DOHH2 (cell line): Measurements from ENCODE around the gene LAIR1.

Source experiments
- H3F3A ChIP-seq: fragments of 200-600 bp; sonication (generic), shearing (Covaris generic); 2 replicates; pipeline ENCODE4 v1.6.0; 2016; ENCODE audit warnings: antibody characterized with exemption, mild to moderate bottlenecking; ENCODE audit not compliant: control insufficient read depth, insufficient read depth
- H3K27ac ChIP-seq: fragments of 200-600 bp; sonication (generic); 2 replicates; pipeline ENCODE4 v1.5.1; 2014; ENCODE audit warnings: low read depth, mild to moderate bottlenecking, low read length, moderate library complexity
- H3K27me3 ChIP-seq: fragments of 200-600 bp; sonication (generic); 2 replicates; pipeline ENCODE4 v1.6.1; 2014; ENCODE audit warnings: mild to moderate bottlenecking, low read length, mixed read lengths; ENCODE audit not compliant: control insufficient read depth
- H3K36me3 ChIP-seq: fragments of 200-600 bp; sonication (generic); 2 replicates; pipeline ENCODE4 v1.6.1; 2014; ENCODE audit warnings: mild to moderate bottlenecking, low read length, moderate library complexity, mixed read lengths; ENCODE audit not compliant: control insufficient read depth
- H3K4me1 ChIP-seq: fragments of 200-600 bp; sonication (generic); 2 replicates; pipeline ENCODE4 v1.6.1; 2014; ENCODE audit warnings: mild to moderate bottlenecking, low read length, mixed read lengths; ENCODE audit not compliant: control insufficient read depth
- H3K4me2 ChIP-seq: fragments of 200-600 bp; sonication (generic); 2 replicates; pipeline ENCODE4 v1.6.0; 2014; ENCODE audit warnings: mild to moderate bottlenecking, low read length, moderate library complexity
- H3K4me3 ChIP-seq: fragments of 200-600 bp; sonication (generic); 2 replicates; pipeline ENCODE4 v1.5.1; 2014; ENCODE audit warnings: mild to moderate bottlenecking, low read length, mixed read lengths
- H3K79me2 ChIP-seq: fragments of 200-600 bp; sonication (generic); 2 replicates; pipeline ENCODE4 v1.6.1; 2014; ENCODE audit warnings: mild to moderate bottlenecking, low read length, mixed read lengths; ENCODE audit not compliant: control insufficient read depth
- H3K9me2 ChIP-seq: fragments of 200-600 bp; sonication (generic); replicated peaks from 2 replicates; pipeline ENCODE4 v1.6.1; 2014; ENCODE audit warnings: mild to moderate bottlenecking, low read length, mixed read lengths; ENCODE audit not compliant: control insufficient read depth
- H3K9me3 ChIP-seq: fragments of 200-600 bp; sonication (generic); 2 replicates; pipeline ENCODE4 v1.6.1; 2014; ENCODE audit warnings: antibody characterized with exemption, low read length, mixed read lengths; ENCODE audit not compliant: control insufficient read depth, insufficient read depth
- H4K20me1 ChIP-seq: fragments of 200-600 bp; sonication (generic); 2 replicates; pipeline ENCODE4 v1.6.0; 2014; ENCODE audit warnings: low read depth, mild to moderate bottlenecking, antibody characterized with exemption, low read length, moderate library complexity; ENCODE audit not compliant: control insufficient read depth, insufficient read depth
- CTCF ChIP-seq: fragments of 200-600 bp; sonication (generic); IDR thresholded peaks from one replicate; pipeline ENCODE4 v1.5.1; 2014; ENCODE audit warnings: antibody characterized with exemption, mild to moderate bottlenecking, low read depth, low read length; ENCODE audit not compliant: poor library complexity, severe bottlenecking
- EZH2phosphoT487 ChIP-seq: fragments of 200-600 bp; sonication (generic); IDR thresholded peaks from 2 replicates; pipeline ENCODE4 v1.6.1; 2017; ENCODE audit warnings: borderline replicate concordance, mild to moderate bottlenecking, antibody characterized with exemption, low read length, moderate library complexity, mixed read lengths

Gene LAIR1

GRCh38 chr19:54335979-54336892 is 28.5 kb downstream of the LAIR1 start:
- Histone ChIP-seq H3K4me2 (no peak overlapping the region), H3K36me3 (no peaks in the 10 kb centered on the region), H3K27ac (no peak overlapping the region), H3K9me2 (no peaks in the 10 kb centered on the region), H3K4me1 (peaks cover 8% of the 10 kb centered on the region), H4K20me1 (no peaks in the 10 kb centered on the region), H3K79me2 (no peaks in the 10 kb centered on the region), H3F3A (no peaks in the 10 kb centered on the region), H3K9me3 (no peaks in the 10 kb centered on the region), H3K4me3 (no peak overlapping the region), H3K27me3 (peaks cover 36% of the 10 kb centered on the region)
- TF ChIP-seq EZH2phosphoT487, result no peak
- no peak for TF ChIP-seq CTCF

GRCh38 chr19:54335164-54335563 is 29.6 kb downstream of the LAIR1 start:
- no peak overlapping the region for H3K4me3 ChIP-seq
- peaks cover 7% of the 10 kb centered on the region for H3K4me1 ChIP-seq
- no peaks in the 10 kb centered on the region for H3K9me2 ChIP-seq
- H3K79me2 ChIP-seq, result no peaks in the 10 kb centered on the region
- no peaks in the 10 kb centered on the region for H3K36me3 ChIP-seq
- H3K27ac ChIP-seq, result no peak overlapping the region
- peaks cover 30% of the 10 kb centered on the region for H3K27me3 ChIP-seq
- TF ChIP-seq EZH2phosphoT487 (no peak), CTCF (no peak)
- H3K4me2 ChIP-seq, result no peak overlapping the region
- H3K9me3 ChIP-seq, result no peaks in the 10 kb centered on the region
- H3F3A ChIP-seq, result no peaks in the 10 kb centered on the region
- H4K20me1 ChIP-seq, result no peaks in the 10 kb centered on the region

GRCh38 chr19:54333586-54334298 is 31.0 kb downstream of the LAIR1 start:
- no peaks in the 10 kb centered on the region for H4K20me1 ChIP-seq
- H3K9me2 ChIP-seq, result no peaks in the 10 kb centered on the region
- H3K36me3 ChIP-seq, result no peaks in the 10 kb centered on the region
- H3K27me3 ChIP-seq, result peaks cover 20% of the 10 kb centered on the region
- no peaks in the 10 kb centered on the region for H3K79me2 ChIP-seq
- no peak overlapping the region for H3K4me3 ChIP-seq
- no peak for TF ChIP-seq EZH2phosphoT487
- TF ChIP-seq CTCF, result no peak
- H3F3A ChIP-seq, result no peaks in the 10 kb centered on the region
- H3K27ac ChIP-seq, result no peak overlapping the region
- H3K4me2 ChIP-seq, result no peak overlapping the region
- H3K9me3 ChIP-seq, result no peaks in the 10 kb centered on the region
- no peaks in the 10 kb centered on the region for H3K4me1 ChIP-seq
